GM23248 (cell line): ENCODE data around the gene DMC1. TPM values are rescaled to one million over a fixed set of nuclear protein-coding genes. Genes with fewer than 3 reads are reported as not detected.

Experiments used
- DNase-seq: peaks from one replicate; pipeline ENCODE4 v3.0.0-alpha.2; 2015
- H2AFZ ChIP-seq: fragments of 200-600 bp; sonication (generic); 2 replicates; pipeline ENCODE4 v1.6.1; 2016; ENCODE audit warnings: antibody characterized with exemption
- H3F3A ChIP-seq: fragments of 200-600 bp; sonication (generic); 2 replicates; pipeline ENCODE4 v1.6.1; 2016; ENCODE audit warnings: mild to moderate bottlenecking, antibody characterized with exemption, mixed run types; ENCODE audit not compliant: insufficient read depth
- H3K27ac ChIP-seq: fragments of 200-600 bp; sonication (generic); 2 replicates; pipeline ENCODE4 v1.5.1; 2016; ENCODE audit warnings: mild to moderate bottlenecking
- H3K27me3 ChIP-seq: fragments of 200-600 bp; sonication (generic); replicated peaks from 2 replicates; pipeline ENCODE4 v1.6.1; 2016; ENCODE audit warnings: mild to moderate bottlenecking; ENCODE audit not compliant: insufficient read depth
- H3K36me3 ChIP-seq: fragments of 200-600 bp; sonication (generic); 2 replicates; pipeline ENCODE4 v1.6.1; 2016; ENCODE audit warnings: low read depth, mild to moderate bottlenecking
- H3K4me1 ChIP-seq: fragments of 200-600 bp; sonication (generic); 2 replicates; pipeline ENCODE4 v1.6.1; 2016; ENCODE audit warnings: mild to moderate bottlenecking; ENCODE audit not compliant: insufficient read depth
- H3K4me2 ChIP-seq: fragments of 200-600 bp; sonication (generic); one replicate; pipeline ENCODE4 v1.6.1; 2016; ENCODE audit warnings: mild to moderate bottlenecking; ENCODE audit not compliant: unreplicated experiment
- H3K4me3 ChIP-seq: fragments of 200-600 bp; sonication (generic); 2 replicates; pipeline ENCODE4 v1.5.1; 2016; ENCODE audit warnings: mild to moderate bottlenecking
- H3K79me2 ChIP-seq: fragments of 200-600 bp; sonication (generic); 2 replicates; pipeline ENCODE4 v1.6.1; 2016; ENCODE audit warnings: mild to moderate bottlenecking; ENCODE audit not compliant: insufficient read depth
- H3K9ac ChIP-seq: fragments of 200-600 bp; sonication (generic); 2 replicates; pipeline ENCODE4 v1.6.1; 2016; ENCODE audit warnings: mild to moderate bottlenecking
- H3K9me2 ChIP-seq: fragments of 200-600 bp; sonication (generic); 2 replicates; pipeline ENCODE4 v1.6.1; 2016; ENCODE audit warnings: mixed run types, mild to moderate bottlenecking, moderate library complexity; ENCODE audit not compliant: insufficient read depth
- H3K9me3 ChIP-seq: fragments of 200-600 bp; sonication (generic); one replicate; pipeline ENCODE4 v1.6.1; 2017; ENCODE audit warnings: low read depth
- H4K20me1 ChIP-seq: fragments of 200-600 bp; sonication (generic); 2 replicates; pipeline ENCODE4 v1.6.0; 2016; ENCODE audit not compliant: insufficient read depth
- EZH2 ChIP-seq: fragments of 200-600 bp; sonication (generic); IDR thresholded peaks from 2 replicates; pipeline ENCODE4 v1.6.1; 2018; ENCODE audit warnings: antibody characterized with exemption, mild to moderate bottlenecking; ENCODE audit not compliant: insufficient read depth, poor library complexity, severe bottlenecking
- EZH2phosphoT487 ChIP-seq: fragments of 200-600 bp; sonication (generic); IDR thresholded peaks from 2 replicates; pipeline ENCODE4 v1.6.1; 2018; ENCODE audit warnings: antibody characterized with exemption, moderate library complexity, mild to moderate bottlenecking, low read depth; ENCODE audit not compliant: insufficient read depth
- WGBS, 2 experiments: methylation state at CpG; one replicate each; pipeline ENCODE4 v1.1.6; 2015 to 2017; ENCODE audit warnings: low lambda C conversion rate in 2 of 2, low coverage in 1 of 2; ENCODE audit errors: missing lambda C conversion rate in 2 of 2; 5-methylcytosine and 5-hydroxymethylcytosine counted together
- in situ Hi-C: fragments of 300-500 bp; cut with MboI; formaldehyde crosslinking; loops from 2 replicates; pipeline ENCODE4 v1.15.0; 2020
- polyA plus RNA-seq: library from polyadenylated mRNA; unstranded; fragments of >200 nt; fragmentation: Nextera tagmentation; extraction: Ambion mirVana; gene quantifications from 2 replicates; pipeline ENCODE4 v1.2.1, GENCODE V29; 2016
- total RNA-seq: library from RNA; depleted of rRNA; stranded (reverse); fragments of >200 nt; shearing (Covaris generic); gene quantifications from 2 replicates; pipeline ENCODE4 v1.2.3, GENCODE V29; 2014

DMC1 gene
- total and polyA plus RNA-seq, 2 experiments from 2014 or later, result 1.4 to 11.8 TPM

DNA sequence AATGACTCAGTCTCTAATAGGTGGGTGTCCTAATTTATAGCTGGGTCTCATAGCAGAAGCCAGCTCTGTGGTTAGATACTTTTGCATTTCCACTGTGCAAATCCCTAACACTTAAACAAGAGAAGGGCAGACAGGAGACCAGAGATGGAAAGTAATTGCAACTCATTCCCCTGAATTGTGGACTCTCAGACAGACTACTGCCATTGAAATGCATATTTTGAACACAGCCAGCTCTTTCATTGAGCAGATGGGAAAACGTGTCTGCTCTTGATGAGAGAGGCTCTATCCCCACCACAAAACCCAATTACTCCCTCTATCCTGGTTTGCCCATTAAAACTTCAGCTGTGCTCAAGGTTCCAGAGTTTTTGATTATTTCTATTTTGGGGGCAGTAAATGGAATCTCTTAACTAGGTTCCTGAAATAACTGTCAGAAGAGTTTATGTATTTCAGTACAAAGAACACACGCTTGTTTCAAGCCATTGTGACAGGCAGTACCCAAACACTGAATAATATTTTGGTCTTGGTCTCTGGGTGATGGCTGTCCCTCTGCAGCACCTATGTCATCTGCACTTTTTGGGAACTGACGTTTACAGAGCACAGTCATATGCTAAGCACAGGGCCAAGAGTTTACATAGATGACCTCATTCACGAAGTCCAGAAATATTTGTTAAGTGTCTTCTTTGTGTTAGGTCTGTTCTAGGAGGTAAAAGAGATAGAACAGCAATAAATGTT is 44.5 kb upstream of the DMC1 start:
- Histone ChIP-seq H3K36me3 (no peaks in the 10 kb centered on the region), H3K4me3 (no peak overlapping the region), H2AFZ (no peak overlapping the region), H3K9me2 (no peaks in the 10 kb centered on the region), H3K4me2 (no peak overlapping the region), H3K27ac (no peak overlapping the region), H4K20me1 (no peaks in the 10 kb centered on the region), H3K4me1 (no peaks in the 10 kb centered on the region), H3K27me3 (no peaks in the 10 kb centered on the region), H3K79me2 (no peaks in the 10 kb centered on the region), H3K9me3 (no peaks in the 10 kb centered on the region), H3K9ac (no peak overlapping the region), H3F3A (no peaks in the 10 kb centered on the region)
- WGBS, 2 experiments, result 64 to 65% methylated on average over 4 of the region's 4 CpGs
- in situ Hi-C loops, result no loop called here
- peak; percentile 28 for DNase-seq
- no peak for TF ChIP-seq EZH2
- no peak for TF ChIP-seq EZH2phosphoT487

DNA sequence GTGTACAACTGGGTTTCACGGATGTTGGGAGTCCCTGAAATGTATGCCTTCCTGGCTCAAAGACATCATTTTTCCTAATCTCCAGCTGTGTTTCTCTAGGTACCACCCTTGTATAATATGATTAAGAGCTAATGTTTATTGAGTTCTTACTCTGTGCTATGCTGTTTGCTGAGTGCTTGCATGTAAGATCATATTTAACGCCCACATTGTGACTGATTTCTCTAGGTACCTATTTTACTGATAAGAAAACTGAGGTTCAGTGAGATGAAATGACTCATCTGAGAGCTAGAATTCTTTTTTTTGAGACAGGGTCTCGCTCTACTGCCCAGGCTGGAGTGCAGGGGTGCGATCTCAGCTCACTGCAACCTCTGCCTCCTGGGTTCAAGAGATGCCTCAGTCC is 43.6 kb upstream of the DMC1 start:
- no peak for DNase-seq
- Histone ChIP-seq H3K4me3 (no peak overlapping the region), H2AFZ (no peak overlapping the region), H3K9ac (no peak overlapping the region), H3K27ac (no peak overlapping the region), H3K9me3 (no peaks in the 10 kb centered on the region), H3K79me2 (no peaks in the 10 kb centered on the region), H3F3A (no peaks in the 10 kb centered on the region), H3K4me2 (no peak overlapping the region), H3K4me1 (no peaks in the 10 kb centered on the region), H3K27me3 (no peaks in the 10 kb centered on the region), H4K20me1 (no peaks in the 10 kb centered on the region), H3K36me3 (no peaks in the 10 kb centered on the region), H3K9me2 (no peaks in the 10 kb centered on the region)
- 86 to 93% methylated on average over 4 of the region's 4 CpGs for WGBS, 2 experiments
- TF ChIP-seq EZH2phosphoT487 (no peak), EZH2 (no peak)
- in situ Hi-C loops, result no loop called here

DNA sequence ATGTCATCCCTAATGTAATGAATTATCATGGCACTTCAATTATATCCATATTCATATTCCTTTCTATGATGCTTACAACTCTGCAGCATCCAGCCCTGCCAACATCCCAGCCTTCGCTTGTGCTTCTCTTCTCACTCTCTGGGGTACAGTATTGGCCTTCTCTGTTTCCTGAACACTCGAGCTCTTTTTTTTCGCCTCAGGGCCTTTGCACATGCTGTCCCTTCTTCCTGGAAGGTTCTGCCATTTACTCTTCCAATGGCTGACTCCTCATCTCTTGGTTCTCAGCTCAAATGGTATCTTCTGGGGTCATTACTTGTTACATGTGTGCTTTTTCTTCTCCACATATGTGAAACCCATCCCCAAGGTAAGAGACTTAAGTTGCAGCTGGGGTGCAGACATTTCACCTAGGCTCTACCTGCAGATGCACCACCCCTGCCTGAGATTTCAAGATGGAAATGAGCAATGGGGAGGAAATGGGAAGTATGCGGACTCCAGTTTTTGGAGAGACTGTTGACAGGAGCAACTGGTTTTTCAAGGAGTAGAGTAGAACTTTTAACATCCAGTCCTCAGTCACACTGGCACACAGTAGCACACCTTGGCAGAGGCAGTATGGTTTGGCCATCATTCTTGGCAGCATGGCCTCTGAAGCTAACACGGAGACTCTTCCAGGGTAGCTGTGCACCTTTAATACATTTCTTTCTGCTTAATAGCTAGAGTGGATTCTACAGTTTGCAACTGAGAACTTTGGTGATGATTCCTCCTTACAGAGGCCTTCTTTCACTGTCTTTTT is 42.4 kb upstream of the DMC1 start:
- 77 to 79% methylated on average over 5 of the region's 5 CpGs for WGBS, 2 experiments
- in situ Hi-C loops, result no loop called here

DNA sequence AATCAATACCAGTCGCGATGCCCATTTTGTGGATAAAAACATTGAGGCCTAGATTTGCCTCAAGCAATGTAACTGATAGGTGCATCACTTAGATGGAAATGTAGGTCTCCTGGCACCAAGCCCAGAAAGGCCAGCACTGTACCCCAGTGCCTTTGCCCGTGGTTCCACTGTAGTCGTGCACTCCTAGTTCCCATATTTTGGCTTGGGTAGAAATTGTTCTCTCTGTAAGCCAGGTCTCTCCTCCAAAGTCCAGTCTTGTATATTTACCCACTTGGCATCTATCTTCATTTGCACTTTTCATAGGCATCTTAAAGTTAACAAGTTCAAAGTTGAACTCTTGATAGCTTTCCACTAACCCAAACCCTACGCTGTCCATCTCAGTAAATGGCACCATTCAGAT is 41.6 kb upstream of the DMC1 start:
- DNase-seq, result no peak
- Histone ChIP-seq H3K27me3 (no peaks in the 10 kb centered on the region), H3F3A (peaks cover 8% of the 10 kb centered on the region; the same call in 1 of the 2 replicates), H3K9ac (no peak overlapping the region), H3K4me3 (no peak overlapping the region), H3K9me3 (no peaks in the 10 kb centered on the region), H3K4me2 (no peak overlapping the region), H3K36me3 (no peaks in the 10 kb centered on the region), H4K20me1 (no peaks in the 10 kb centered on the region), H3K9me2 (no peaks in the 10 kb centered on the region), H2AFZ (no peak overlapping the region), H3K27ac (no peak overlapping the region), H3K79me2 (no peaks in the 10 kb centered on the region), H3K4me1 (0 out of 2 replicates have a peak, but pooled peaks cover 4% of the 10 kb centered on the region)
- WGBS, 2 experiments, result 94 to 99% methylated on average over 5 of the region's 5 CpGs
- no peak for TF ChIP-seq EZH2
- TF ChIP-seq EZH2phosphoT487, result no peak
- in situ Hi-C loops, result no loop called here

More for the DNA sequence above, 42.4 kb upstream of the DMC1 start:
- no peak overlapping the region for H2AFZ ChIP-seq
- no peaks in the 10 kb centered on the region for H3K36me3 ChIP-seq
- H3F3A ChIP-seq, result no peaks in the 10 kb centered on the region
- no peak overlapping the region for H3K9ac ChIP-seq
- H3K4me2 ChIP-seq, result no peak overlapping the region
- H3K9me3 ChIP-seq, result no peaks in the 10 kb centered on the region
- no peak for DNase-seq
- no peaks in the 10 kb centered on the region for H3K79me2 ChIP-seq
- H3K27ac ChIP-seq, result no peak overlapping the region
- TF ChIP-seq EZH2 (no peak), EZH2phosphoT487 (no peak)
- H3K4me3 ChIP-seq, result no peak overlapping the region
- H4K20me1 ChIP-seq, result no peaks in the 10 kb centered on the region
- H3K9me2 ChIP-seq, result no peaks in the 10 kb centered on the region
- no peaks in the 10 kb centered on the region for H3K27me3 ChIP-seq
- H3K4me1 ChIP-seq, result no peaks in the 10 kb centered on the region
